ENCODE measurements around the gene SPDYE4. TPM values are rescaled to one million over a fixed set of nuclear protein-coding genes. Genes with fewer than 3 reads are reported as not detected.

SPDYE4 gene
- total and polyA plus RNA-seq, 2 experiments from 2014 or later: not detected

- H3K9me2 ChIP-seq (ENCODE audit: insufficient read depth): peaks cover 6% of the 10 kb centered on the region; the same call in 1 of the 2 replicates
- H3K79me2 ChIP-seq (replicated peaks; ENCODE audit: insufficient read depth): no peaks in the 10 kb centered on the region
- no peak overlapping the region for H3K4me3 Mint-ChIP-seq
- no peak overlapping the region for H3K27ac Mint-ChIP-seq
- TF ChIP-seq EZH2phosphoT487 (IDR thresholded peaks at IDR 0.05; ENCODE audit: unreplicated experiment): no peak
- no peak for TF ChIP-seq STAT1 (IDR thresholded peaks at IDR 0.05; ENCODE audit: unreplicated experiment)
- no peak for TF ChIP-seq REST (IDR thresholded peaks at IDR 0.05; ENCODE audit: unreplicated experiment)
- TF ChIP-seq EZH2 (IDR thresholded peaks at IDR 0.05; ENCODE audit: low read depth, unreplicated experiment): no peak
- no peak for TF ChIP-seq CTCF (conservative IDR thresholded peaks at IDR 0.05; ENCODE audit: low read depth in 2 of 2)
- TF ChIP-seq NANOG (IDR thresholded peaks at IDR 0.05; ENCODE audit: borderline replicate concordance): no peak
- TF ChIP-seq CREB1 (CRISPR knock-in tag; IDR thresholded peaks at IDR 0.05; ENCODE audit: low read depth): no peak
- no peak for TF ChIP-seq ETS1 (IDR thresholded peaks at IDR 0.05)
- TF ChIP-seq ZNF114 (CRISPR knock-in tag; IDR thresholded peaks at IDR 0.05): no peak
- no peak for TF ChIP-seq ZNF462 (CRISPR knock-in tag; IDR thresholded peaks at IDR 0.05)
- TF ChIP-seq JUNB (IDR thresholded peaks at IDR 0.05; ENCODE audit: unreplicated experiment): no peak
- no peak for TF ChIP-seq POLR2AphosphoS5 (IDR thresholded peaks at IDR 0.05; ENCODE audit: low read depth)
- TF ChIP-seq ZNF331 (CRISPR knock-in tag; IDR thresholded peaks at IDR 0.05; ENCODE audit: low read depth): no peak
- H3K4me2 ChIP-seq: no peak overlapping the region
- H3K4me1 ChIP-seq (ENCODE audit: insufficient read depth): no peaks in the 10 kb centered on the region
- H3K27ac ChIP-seq (ENCODE audit: low read depth): no peak overlapping the region
- H3K36me3 ChIP-seq (ENCODE audit: insufficient read depth): no peaks in the 10 kb centered on the region; the same call in 1 of the 2 replicates
- H3F3A ChIP-seq (replicated peaks; ENCODE audit: low read depth): no peaks in the 10 kb centered on the region
- H3K27me3 Mint-ChIP-seq (ENCODE audit: insufficient read depth, low read depth, poor library complexity): peaks cover 6% of the 10 kb centered on the region
- H3K4me3 ChIP-seq: no peak overlapping the region
- ATAC-seq: no peak
- peaks cover 12% of the 10 kb centered on the region for H3K9me3 Mint-ChIP-seq
- H4K20me1 ChIP-seq (replicated peaks; ENCODE audit: insufficient read depth): no peaks in the 10 kb centered on the region
- H3K36me3 Mint-ChIP-seq (ENCODE audit: low read depth): no peaks in the 10 kb centered on the region; the same call in 2 of the 3 replicates
- DNase-seq (ENCODE audit: low spot score): no peak
- H2AFZ ChIP-seq: peak overlapping the region; percentile 63
- H3K27me3 ChIP-seq (ENCODE audit: insufficient read depth): no peaks in the 10 kb centered on the region
- peaks cover 12% of the 10 kb centered on the region for H3K4me1 Mint-ChIP-seq
These were observed 48.7 kb upstream of the SPDYE4 start for GRCh38 chr17:8806926-8807550.
